Measurements from ENCODE around the gene ATP5ME. TPM values are rescaled to one million over a fixed set of nuclear protein-coding genes. Genes with fewer than 3 reads are reported as not detected.

The ATP5ME gene
- total and polyA plus RNA-seq, 2 of the 13 experiments (the other 11 are each of a cell fraction or from before 2014, with no cell fraction given): 305 to 753 TPM

DNA sequence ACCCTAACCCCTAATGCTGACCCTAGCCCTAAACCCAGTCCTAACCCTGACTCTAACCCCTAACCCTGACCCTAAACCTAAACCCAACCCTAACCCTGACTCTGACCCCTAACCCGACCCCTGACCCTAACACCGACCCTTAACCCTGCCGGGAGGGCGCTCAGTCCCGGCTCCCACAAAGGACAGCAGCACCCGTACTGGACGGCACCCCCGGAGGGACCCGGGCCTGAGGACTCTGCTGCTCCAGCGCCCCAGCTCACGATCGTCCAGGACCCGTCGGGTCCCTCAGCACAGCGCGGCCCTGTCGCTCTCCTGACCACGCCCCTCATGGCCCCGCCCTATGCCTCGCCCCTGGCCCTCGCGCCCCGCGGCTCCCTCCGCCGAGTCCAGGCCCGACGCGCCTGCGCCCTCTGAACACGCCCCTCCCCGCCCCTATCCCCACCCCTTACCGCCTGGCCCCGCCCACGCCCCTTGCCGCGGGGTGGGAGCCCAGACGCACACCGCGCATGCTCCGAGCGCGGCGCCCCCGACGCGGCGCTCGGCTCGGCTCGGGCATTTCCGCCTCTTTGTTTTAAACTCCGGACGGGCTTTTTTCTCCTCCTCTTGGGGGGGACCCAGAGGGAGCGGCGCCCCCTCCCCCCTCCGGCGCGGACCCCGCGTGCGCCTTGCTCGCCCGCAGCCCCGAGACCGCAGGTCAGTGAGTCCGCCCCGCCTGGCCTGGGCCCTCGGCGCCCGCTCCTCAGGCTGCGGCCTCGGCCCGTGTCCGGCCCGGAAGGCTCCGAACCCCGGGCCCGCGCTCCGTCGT lies 31.4 kb upstream of the ATP5ME start, which contains the start of gene PCGF3 (continued):
- no peak for TF ChIP-seq STAT6 (CRISPR knock-in tag; IDR thresholded peaks at IDR 0.05; ENCODE audit: borderline replicate concordance)
- no peak for TF ChIP-seq GMEB2 (CRISPR knock-in tag; IDR thresholded peaks at IDR 0.05; ENCODE audit: low read depth)
- TF ChIP-seq ZNF607 (CRISPR knock-in tag; IDR thresholded peaks at IDR 0.05; ENCODE audit: borderline replicate concordance): no peak
- TF ChIP-seq ZNF274 (CRISPR knock-in tag; IDR thresholded peaks at IDR 0.05): no peak
- TF ChIP-seq PLRG1 (conservative IDR thresholded peaks at IDR 0.05): no peak
- no peak for TF ChIP-seq KLF15 (CRISPR knock-in tag; IDR thresholded peaks at IDR 0.05; ENCODE audit: borderline replicate concordance)
- TF ChIP-seq ZNF788 (CRISPR knock-in tag; IDR thresholded peaks at IDR 0.05; ENCODE audit: borderline replicate concordance): peak; percentile 32; the same call in 1 of the 2 replicates
- no peak for TF ChIP-seq MED13 (CRISPR knock-in tag; IDR thresholded peaks at IDR 0.05)
- no peak for TF ChIP-seq GATA4 (IDR thresholded peaks at IDR 0.05; ENCODE audit: borderline replicate concordance, low read depth)
- TF ChIP-seq DNMT1 (CRISPR knock-in tag; IDR thresholded peaks at IDR 0.05): no peak
- TF ChIP-seq ZFP37 (CRISPR knock-in tag; IDR thresholded peaks at IDR 0.05; ENCODE audit: borderline replicate concordance): no peak
- peak; percentile 63 for TF ChIP-seq POLR2AphosphoS5 (IDR thresholded peaks at IDR 0.05; ENCODE audit: low read depth, low read length)
- TF ChIP-seq ZBTB4 (CRISPR knock-in tag; IDR thresholded peaks at IDR 0.05; ENCODE audit: borderline replicate concordance): no peak
- no peak for TF ChIP-seq NFE2 (CRISPR knock-in tag; IDR thresholded peaks at IDR 0.05)
- 0 out of 2 replicates have a peak, but pooled peaks have one; percentile 39 for TF ChIP-seq MEF2D (CRISPR knock-in tag; IDR thresholded peaks at IDR 0.05)
- no peak for TF ChIP-seq CAMTA2 (CRISPR knock-in tag; IDR thresholded peaks at IDR 0.05; ENCODE audit: borderline replicate concordance)
- no peak; the same call in 1 of the 2 replicates for TF ChIP-seq ZNF546 (CRISPR knock-in tag; conservative IDR thresholded peaks at IDR 0.05)
- no peak for TF ChIP-seq GATAD2A (CRISPR knock-in tag; IDR thresholded peaks at IDR 0.05)
- TF ChIP-seq, protein P1, sequence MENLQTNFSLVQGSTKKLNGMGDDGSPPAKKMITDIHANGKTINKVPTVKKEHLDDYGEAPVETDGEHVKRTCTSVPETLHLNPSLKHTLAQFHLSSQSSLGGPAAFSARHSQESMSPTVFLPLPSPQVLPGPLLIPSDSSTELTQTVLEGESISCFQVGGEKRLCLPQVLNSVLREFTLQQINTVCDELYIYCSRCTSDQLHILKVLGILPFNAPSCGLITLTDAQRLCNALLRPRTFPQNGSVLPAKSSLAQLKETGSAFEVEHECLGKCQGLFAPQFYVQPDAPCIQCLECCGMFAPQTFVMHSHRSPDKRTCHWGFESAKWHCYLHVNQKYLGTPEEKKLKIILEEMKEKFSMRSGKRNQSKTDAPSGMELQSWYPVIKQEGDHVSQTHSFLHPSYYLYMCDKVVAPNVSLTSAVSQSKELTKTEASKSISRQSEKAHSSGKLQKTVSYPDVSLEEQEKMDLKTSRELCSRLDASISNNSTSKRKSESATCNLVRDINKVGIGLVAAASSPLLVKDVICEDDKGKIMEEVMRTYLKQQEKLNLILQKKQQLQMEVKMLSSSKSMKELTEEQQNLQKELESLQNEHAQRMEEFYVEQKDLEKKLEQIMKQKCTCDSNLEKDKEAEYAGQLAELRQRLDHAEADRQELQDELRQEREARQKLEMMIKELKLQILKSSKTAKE (CRISPR knock-in tag; IDR thresholded peaks at IDR 0.05; ENCODE audit: borderline replicate concordance): no peak
- TF ChIP-seq PTBP1 (IDR thresholded peaks at IDR 0.05; ENCODE audit: low read depth, low read length, poor library complexity, severe bottlenecking): no peak

Data from HepG2 (cell line).